HG03135 (cell line): Measurements from ENCODE around the gene HERC4.
"Not testable (repeated sequence)": the region's sequence is repeated elsewhere in the genome, so short reads cannot be mapped to it uniquely, and the experiment has no call there.

Experiments
- ATAC-seq: cut with Tn5 transposase; IDR thresholded peaks from one replicate; pipeline ENCODE4 v1.9.1; 2021; ENCODE audit warnings: mild to moderate bottlenecking, moderate library complexity; ENCODE audit not compliant: unreplicated experiment

HERC4 gene

GRCh38 chr10:68095153-68095552 is 20.1 kb upstream of the HERC4 start:
- ATAC-seq = no peak

GRCh38 chr10:68092512-68092911 is 17.4 kb upstream of the HERC4 start:
- no peak for ATAC-seq

GRCh38 chr10:68090586-68090985 is 15.5 kb upstream of the HERC4 start:
- no peak for ATAC-seq

- peak; percentile 63 for ATAC-seq
Observed at GRCh38 chr10:68088740-68089139, 13.7 kb upstream of the HERC4 start.

DNA sequence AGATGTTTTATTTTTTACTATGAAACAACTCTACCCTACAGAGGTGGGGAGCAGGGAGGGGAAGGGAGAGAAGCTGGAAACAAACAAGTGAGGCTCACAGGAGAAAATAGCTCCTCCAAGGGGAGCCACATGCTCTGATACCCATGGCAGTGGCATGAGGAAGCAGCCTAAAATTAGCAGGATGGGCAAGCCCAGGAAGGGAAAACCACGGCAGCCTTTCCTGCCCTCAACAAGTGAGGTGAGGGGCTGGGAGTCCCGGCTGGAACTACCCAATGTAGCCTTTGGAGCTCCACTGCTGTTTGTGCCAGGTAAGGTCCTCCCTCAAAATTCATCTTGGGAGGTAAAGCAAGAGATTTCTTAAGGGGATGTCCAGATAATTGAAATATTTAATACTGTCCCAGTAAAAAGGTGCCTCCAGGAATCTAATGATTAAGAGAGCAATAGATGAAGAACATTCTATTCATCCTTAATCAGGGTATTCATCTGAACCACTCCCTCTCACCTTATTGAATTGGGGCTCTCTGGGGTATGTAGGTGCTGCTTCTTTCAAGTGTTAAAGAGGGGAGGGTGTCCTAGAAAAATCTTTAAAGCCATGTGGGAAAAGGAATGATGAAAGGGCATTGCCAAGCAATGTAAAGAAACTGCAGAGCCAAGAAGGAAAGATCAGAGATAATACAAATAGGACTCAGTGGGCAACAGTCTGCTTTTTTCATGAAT is 12.8 kb upstream of the HERC4 start:
- ATAC-seq = no peak

- ATAC-seq = no peak
Observed at GRCh38 chr10:68086910-68087684, 12.0 kb upstream of the HERC4 start.

GRCh38 chr10:68086011-68086410 is 10.9 kb upstream of the HERC4 start:
- no peak for ATAC-seq

- ATAC-seq = no peak
Observed at GRCh38 chr10:68084469-68084868, 9.4 kb upstream of the HERC4 start.

DNA sequence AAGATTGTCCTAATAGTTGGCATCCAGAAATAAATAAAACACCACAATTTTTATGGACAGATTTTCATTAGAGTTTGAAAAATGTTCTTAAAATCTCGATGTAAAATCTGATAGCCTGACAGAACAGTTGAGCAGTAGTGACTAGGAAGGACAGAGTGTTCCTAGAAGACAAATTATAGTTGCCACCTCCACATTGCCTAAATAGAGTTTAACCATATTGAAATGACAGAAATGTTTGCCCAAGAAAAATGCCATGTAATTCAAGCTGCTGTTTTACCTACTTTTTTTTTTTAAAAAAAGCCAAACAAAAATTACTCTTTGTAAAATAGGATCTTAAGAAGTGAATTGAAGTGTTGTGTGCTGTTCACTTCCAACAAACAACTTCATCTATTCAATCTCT is 8.9 kb upstream of the HERC4 start:
- no peak for ATAC-seq

DNA sequence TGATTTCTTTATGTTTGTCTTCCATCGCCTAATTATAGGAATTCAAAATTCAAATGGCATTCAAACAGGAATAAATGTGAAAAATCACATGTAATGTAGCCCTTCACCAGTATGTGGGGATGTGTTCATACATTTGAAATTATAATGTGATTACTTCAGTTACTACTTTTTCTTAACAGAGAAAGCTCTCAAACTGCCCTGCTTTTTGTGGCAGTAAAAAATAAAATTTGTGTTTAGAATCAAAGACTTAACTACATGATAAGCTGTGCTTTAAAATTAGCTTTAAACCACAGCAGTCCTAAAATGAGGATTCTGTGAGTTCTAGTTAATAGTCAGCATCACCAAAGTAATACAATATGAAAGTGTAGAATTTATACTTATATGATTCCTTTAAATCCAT is 7.8 kb upstream of the HERC4 start:
- ATAC-seq = no peak

GRCh38 chr10:68081916-68082315 is 6.8 kb upstream of the HERC4 start:
- ATAC-seq = no peak

GRCh38 chr10:68080853-68081431 is 5.9 kb upstream of the HERC4 start:
- ATAC-seq = no peak

DNA sequence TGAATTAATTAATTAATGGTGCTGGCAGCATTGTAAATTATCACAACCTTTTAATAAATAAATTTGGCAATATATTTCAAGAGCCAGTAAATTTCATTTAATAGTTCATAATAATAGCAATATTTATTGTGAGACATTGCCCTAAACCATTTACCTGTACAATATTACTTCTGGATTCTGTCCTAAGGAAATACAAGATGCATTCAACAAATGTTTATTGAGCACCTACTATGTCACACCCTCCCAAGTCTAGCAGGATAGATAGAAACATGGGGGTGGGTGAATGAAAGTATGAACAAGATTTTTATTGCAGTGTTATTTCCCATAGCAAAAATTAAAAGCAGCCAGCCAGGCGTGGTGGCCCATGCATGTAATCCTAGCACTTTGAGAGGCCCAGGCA is 4.4 kb upstream of the HERC4 start:
- ATAC-seq = no peak

DNA sequence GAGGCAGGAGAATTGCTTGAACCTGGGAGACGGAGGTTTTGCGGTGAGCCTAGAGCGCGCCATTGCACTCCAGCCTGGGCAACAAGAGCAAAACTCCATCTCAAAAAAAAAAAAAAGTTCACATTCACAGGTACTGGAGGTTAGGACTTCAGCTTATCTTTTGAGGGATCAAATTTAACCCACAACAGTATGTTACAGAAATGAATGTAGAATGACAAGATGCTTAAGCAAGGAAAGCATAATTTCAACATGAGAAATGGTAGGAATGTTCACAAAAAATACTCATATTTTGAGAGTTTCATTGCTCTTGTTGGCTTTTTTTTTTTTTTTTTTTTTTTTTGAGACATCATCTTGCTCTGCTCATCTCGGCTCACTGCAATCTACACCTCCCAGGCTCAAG is 1.9 kb upstream of the HERC4 start:
- ATAC-seq = no peak

GRCh38 chr10:68076081-68076480 is 998 bp upstream of the HERC4 start:
- not testable (repeated sequence) for ATAC-seq

GRCh38 chr10:68075550-68076004 is 494 bp upstream of the HERC4 start:
- ATAC-seq = no peak

- ATAC-seq = no peak
Observed at GRCh38 chr10:68074031-68074774, 880 bp downstream of the HERC4 start.

DNA sequence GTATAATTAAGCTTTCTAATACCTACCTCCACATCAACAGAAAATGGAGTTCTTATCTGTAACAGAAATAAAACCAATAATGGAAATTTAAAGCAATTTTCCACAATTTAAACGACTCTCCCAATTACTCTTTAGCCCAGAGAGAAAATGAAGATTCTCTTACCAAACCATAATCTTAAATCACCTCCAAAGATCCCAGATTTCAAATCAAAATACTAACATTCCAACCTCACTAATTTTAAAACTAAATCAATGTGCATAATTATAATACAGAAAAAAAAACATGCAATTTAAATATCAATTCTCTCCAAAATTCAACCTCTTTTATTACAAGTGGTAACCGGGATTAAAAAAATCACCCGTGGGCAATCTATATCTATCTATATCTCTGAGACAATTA is 1.5 kb downstream of the HERC4 start:
- no peak for ATAC-seq

DNA sequence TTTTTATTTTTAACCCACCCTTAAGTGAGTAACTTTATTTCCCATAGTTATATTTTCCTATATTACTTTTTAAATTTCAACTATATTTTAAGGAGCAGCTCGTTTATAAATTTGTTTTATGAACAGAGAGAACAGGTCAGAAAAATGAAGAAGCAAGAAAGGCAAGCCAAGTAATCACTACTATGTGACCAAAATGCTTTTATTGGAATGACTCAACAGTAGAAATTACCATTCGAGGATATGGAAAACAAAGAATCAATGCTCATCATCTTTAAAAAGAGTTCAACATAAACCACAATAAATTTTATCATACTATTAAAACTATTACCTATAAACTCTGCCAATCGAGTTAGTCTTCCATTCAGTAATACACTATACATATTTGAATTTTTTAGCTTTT is 7.6 kb downstream of the HERC4 start:
- no peak for ATAC-seq

- ATAC-seq = no peak
Observed at GRCh38 chr10:68067029-68067428, 8.1 kb downstream of the HERC4 start.

GRCh38 chr10:68053553-68053952 is 21.5 kb downstream of the HERC4 start:
- no peak for ATAC-seq
